ELR (cell line): ENCODE data around the gene ZNF616.

Experiments used
- DNase-seq: peaks from one replicate; pipeline ENCODE4 v3.0.0-alpha.2; 2015; ENCODE audit warnings: low read depth

The ZNF616 gene

GRCh38 chr19:52139252-52140031 is at the start of gene ZNF616:
TSS of gene ZNF616 (minus strand) at chr19:52139938. CDS start at chr19:52130512, 9,426 bp downstream.
- peak; percentile 94 for DNase-seq

- peak; percentile 66 for DNase-seq
Observed at GRCh38 chr19:52188822-52189734, 49.3 kb upstream of the ZNF616 start.

- DNase-seq: no peak
Observed at GRCh38 chr19:52187407-52187806, 47.7 kb upstream of the ZNF616 start.

GRCh38 chr19:52176574-52176973 is 36.8 kb upstream of the ZNF616 start:
- DNase-seq: no peak

DNA sequence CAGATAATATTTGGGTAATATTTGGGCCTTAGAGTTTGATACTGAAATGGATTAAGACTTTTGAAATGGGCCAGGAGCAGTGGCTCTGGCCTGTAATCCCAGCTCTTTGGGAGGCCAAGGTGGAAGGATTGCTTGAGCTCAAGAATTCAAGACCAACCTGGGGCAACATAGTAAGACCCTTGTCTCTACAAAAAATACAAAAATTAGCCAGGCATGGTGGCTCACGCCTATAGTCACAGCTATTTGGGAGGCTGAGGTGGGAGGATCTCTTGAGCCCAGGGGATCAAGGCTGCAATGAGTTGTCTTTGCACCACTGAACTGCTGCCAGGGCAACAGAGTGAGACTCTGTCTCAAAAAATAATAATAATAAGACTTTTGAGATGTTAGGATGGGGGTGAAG is 32.6 kb upstream of the ZNF616 start:
- DNase-seq: no peak

- DNase-seq: peak; percentile 74
Observed at GRCh38 chr19:52171321-52172169, 31.8 kb upstream of the ZNF616 start, which contains the start of gene ZNF836. TSS of gene ZNF836 (minus strand) at chr19:52171621. CDS start at chr19:52168072, 3,549 bp downstream.

DNA sequence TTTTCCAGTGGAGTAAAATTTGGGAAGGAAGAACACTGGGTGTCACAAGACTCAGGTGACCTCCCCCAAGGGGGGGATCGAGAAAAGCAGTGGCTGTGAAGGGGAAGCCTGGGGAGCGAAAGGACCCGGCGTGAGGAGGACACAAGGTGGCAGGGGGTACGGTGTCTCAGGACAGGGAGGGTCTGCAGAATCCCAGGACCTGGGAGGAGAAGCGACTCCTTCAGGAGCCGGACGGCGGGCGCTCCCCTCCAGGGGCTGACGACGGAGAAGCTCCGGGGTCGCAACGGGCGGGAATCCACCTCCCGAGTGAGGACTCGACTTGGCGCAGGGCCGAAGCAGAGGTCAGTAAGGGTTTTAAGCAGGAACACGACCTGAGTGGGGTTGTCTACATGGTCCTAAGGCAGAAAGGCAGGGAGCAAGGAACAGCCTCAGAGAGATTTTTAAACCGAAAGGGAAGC is 31.2 kb upstream of the ZNF616 start:
- DNase-seq: no peak

DNA sequence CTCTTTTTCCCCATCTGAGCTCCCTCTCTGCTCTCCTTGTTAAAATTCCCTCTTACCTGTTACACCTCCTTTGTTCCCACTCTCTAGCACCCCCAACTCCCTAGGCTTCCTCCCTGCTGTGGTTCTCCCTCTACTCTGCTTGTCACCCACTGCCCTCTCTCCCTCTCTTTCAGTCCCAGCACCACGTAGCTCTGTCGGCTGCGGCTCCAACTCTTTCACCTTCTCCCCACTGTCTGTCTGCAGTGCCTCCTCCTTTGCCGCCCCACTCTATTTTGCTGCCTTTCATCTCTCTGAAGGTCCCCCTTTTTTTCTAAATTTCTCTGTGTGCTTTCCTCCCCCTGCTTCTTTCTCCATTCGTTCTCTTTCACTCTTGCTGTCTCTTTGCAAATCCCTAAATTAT is 30.6 kb upstream of the ZNF616 start:
- no peak for DNase-seq

GRCh38 chr19:52155596-52156359 is 16.0 kb upstream of the ZNF616 start:
- no peak for DNase-seq

DNA sequence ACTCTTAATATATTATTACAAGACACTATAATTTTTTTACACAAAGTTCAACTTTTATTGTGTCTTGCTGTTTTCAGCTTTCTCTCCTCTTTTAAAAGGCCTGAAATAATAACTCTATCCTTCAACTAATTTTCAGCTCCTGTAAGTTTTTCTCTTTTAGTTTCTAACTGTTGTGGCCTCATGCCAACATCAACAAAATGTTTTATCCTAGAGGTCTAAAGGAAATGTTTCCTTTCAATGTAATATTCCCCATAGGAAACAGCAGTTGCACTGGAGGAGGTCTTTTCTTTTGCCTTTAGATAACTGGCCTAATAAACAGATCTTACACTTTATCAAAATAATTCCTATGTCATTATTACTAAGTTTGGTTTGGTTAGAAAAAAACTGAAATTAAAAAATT is 8.5 kb upstream of the ZNF616 start:
- no peak for DNase-seq

DNA sequence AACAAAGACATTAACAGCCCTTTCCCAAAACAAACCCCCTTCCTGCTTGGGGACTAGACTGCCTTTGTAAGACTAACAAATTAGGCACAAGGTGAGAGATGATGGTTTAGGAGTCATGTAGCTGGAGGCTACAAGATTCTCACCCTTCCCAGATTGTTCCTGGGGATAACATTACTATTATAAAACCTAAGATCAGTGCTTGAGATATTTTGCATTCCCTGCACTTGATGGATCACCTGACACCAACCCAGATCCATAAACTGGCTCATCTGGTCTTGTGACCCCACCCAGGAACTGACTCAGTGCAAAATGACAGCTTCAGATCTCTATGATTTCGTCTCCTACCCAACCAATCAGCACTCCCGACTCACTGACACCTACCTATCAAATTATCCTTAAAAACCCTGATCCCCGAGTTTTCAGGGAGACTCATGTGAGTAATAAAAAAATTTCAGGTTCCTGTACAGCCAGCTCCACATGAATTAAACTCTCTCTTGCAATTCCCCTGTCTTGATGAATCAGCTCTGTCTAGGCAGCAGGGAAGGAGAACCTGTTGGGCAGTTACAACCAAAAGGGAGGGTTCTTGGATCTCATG is 2.4 kb upstream of the ZNF616 start:
- peak; percentile 4 for DNase-seq

- no peak for DNase-seq
Observed at GRCh38 chr19:52141203-52141602, 1.5 kb upstream of the ZNF616 start.

- DNase-seq: no peak
Observed at GRCh38 chr19:52140032-52140710, 433 bp upstream of the ZNF616 start.

GRCh38 chr19:52138983-52139251 is 821 bp downstream of the ZNF616 start:
- no peak for DNase-seq

GRCh38 chr19:52138278-52138982 is 1.3 kb downstream of the ZNF616 start:
- DNase-seq: peak; percentile 52

DNA sequence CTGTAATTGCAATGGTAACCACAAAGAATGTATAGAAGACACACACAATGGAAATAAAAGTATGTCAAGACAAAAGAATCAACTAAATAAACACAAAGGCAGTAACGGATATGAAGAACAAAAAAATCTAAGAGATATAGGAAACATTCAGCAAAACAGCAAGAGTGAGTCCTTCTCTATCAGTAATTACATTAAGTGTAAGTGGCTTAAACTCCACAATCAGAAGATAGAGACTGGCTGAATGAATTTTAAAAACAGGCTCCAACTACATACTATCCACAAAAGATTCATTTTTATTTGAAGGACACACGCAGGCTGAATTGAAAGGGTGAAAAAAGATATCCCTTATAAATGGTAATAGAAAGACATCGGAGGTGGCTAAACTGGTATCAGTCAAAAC is 19.5 kb downstream of the ZNF616 start:
- no peak for DNase-seq

DNA sequence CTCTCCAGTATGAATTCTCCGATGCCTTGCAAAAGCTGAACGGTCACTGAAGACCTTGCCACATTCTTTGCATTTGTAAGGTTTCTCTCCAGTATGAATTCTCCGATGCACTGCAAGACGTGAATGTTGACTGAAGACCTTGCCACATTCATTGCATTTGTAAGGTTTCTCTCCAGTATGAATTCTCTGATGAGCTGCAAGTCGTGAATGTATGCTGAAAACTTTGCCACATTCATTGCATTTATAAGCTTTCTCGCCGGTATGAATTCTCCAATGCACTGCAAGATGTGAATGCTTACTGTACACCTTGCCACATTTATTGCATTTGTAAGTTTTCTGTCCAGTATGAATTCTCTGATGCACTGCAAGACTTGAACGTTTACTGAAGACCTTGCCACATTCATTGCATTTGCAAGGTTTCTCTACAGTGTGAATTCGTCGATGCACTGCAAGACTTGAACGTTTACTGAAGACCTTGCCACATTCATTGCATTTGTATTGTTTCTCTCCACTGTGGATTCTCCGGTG is 24.1 kb downstream of the ZNF616 start:
- DNase-seq: no peak

- no peak for DNase-seq
Observed at GRCh38 chr19:52114691-52115090, 25.0 kb downstream of the ZNF616 start.

DNA sequence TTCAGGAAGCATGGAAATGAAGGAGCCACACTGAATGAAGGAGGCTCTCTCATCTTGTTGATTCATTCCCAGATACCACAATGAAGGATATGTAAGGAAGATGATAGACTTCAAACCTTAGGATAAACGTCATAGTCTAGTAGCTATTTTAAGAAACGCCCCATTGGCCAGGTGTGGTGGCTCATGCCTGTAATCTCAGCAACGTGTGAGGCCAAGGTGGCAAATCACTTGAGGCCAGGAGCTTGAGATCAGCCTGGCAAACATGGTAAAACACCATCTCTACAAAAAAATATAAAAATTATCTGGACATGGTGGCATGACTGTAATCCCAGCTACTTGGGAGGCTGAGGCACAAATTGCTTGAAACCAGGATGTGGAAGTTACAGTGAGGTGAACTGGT is 27.1 kb downstream of the ZNF616 start:
- DNase-seq: no peak

DNA sequence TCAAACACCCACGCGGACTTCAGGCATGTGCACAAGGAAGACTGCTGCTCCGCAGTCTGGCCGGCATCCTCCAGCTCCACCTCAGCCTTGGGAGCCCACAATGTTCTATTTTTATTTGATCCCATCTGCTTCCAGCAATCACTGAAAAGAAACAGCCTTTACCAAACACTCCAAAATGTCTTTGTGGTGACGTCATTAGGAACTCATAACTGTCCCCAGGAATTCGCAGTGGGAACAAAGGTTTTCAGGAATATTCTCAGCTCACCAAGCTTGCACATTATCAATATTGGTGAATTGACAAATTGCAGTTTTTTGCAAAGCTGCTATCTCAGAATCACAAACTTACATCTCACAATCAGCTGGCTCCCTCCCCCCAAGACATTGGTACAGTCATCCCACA is 29.0 kb downstream of the ZNF616 start:
- DNase-seq: no peak
